ENCODE results near the gene GGN.
"Not testable (repeated sequence)": the region's sequence is repeated elsewhere in the genome, so short reads cannot be mapped to it uniquely, and the experiment has no call there.

GGN gene

GRCh38 chr19:38412491-38412890, 24.7 kb upstream of the GGN start:
- in situ Hi-C loops (cut with MboI; ENCODE audit: low sequenced_read_pairs, unreplicated experiment), result loop anchor here (25.0 kb wide), 1 partner anchor 225 kb away; the partner anchor contains the start of gene ACTN4
- TF ChIP-seq CTCF (IDR thresholded peaks at IDR 0.05; ENCODE audit: borderline replicate concordance, control extremely low read depth, extremely low read depth, insufficient read depth, missing control alignments), result no peak
- DNase-seq (ENCODE audit: low spot score), result no peak

GRCh38 chr19:38411898-38412297, 24.1 kb upstream of the GGN start:
- in situ Hi-C loops (cut with MboI; ENCODE audit: low sequenced_read_pairs, unreplicated experiment), result loop anchor here (25.0 kb wide), 1 partner anchor 225 kb away; the partner anchor contains the start of gene ACTN4
- not testable (repeated sequence) for DNase-seq (ENCODE audit: low spot score)

GRCh38 chr19:38411041-38411712, 23.3 kb upstream of the GGN start:
- no peak for DNase-seq (ENCODE audit: low spot score)
- in situ Hi-C loops (cut with MboI; ENCODE audit: low sequenced_read_pairs, unreplicated experiment), result loop anchor here (25.0 kb wide), 1 partner anchor 226 kb away; the partner anchor contains the start of gene ACTN4
- no peak for TF ChIP-seq CTCF (IDR thresholded peaks at IDR 0.05; ENCODE audit: borderline replicate concordance, control extremely low read depth, extremely low read depth, insufficient read depth, missing control alignments)

GRCh38 chr19:38410407-38410806, 22.6 kb upstream of the GGN start:
- in situ Hi-C loops (cut with MboI; ENCODE audit: low sequenced_read_pairs, unreplicated experiment), result loop anchor here (25.0 kb wide), 1 partner anchor 227 kb away; the partner anchor contains the start of gene ACTN4
- not testable (repeated sequence) for DNase-seq (ENCODE audit: low spot score)

- no peak for DNase-seq (ENCODE audit: low spot score)
- no peak for TF ChIP-seq CTCF (IDR thresholded peaks at IDR 0.05; ENCODE audit: borderline replicate concordance, control extremely low read depth, extremely low read depth, insufficient read depth, missing control alignments)
- in situ Hi-C loops (cut with MboI; ENCODE audit: low sequenced_read_pairs, unreplicated experiment), result loop anchor here (25.0 kb wide), 1 partner anchor 228 kb away; the partner anchor contains the start of gene ACTN4
These were observed 21.8 kb upstream of the GGN start for GRCh38 chr19:38409631-38410133.

- no peak for DNase-seq (ENCODE audit: low spot score)
- TF ChIP-seq CTCF (IDR thresholded peaks at IDR 0.05; ENCODE audit: borderline replicate concordance, control extremely low read depth, extremely low read depth, insufficient read depth, missing control alignments), result no peak
- in situ Hi-C loops (cut with MboI; ENCODE audit: low sequenced_read_pairs, unreplicated experiment), result loop anchor here (25.0 kb wide), 1 partner anchor 232 kb away; the partner anchor contains the start of gene ACTN4
These were observed 17.4 kb upstream of the GGN start for GRCh38 chr19:38405276-38405675.

- in situ Hi-C loops (cut with MboI; ENCODE audit: low sequenced_read_pairs, unreplicated experiment), result loop anchor here (25.0 kb wide), 1 partner anchor 232 kb away; the partner anchor contains the start of gene ACTN4
- no peak for TF ChIP-seq CTCF (IDR thresholded peaks at IDR 0.05; ENCODE audit: borderline replicate concordance, control extremely low read depth, extremely low read depth, insufficient read depth, missing control alignments)
- no peak for DNase-seq (ENCODE audit: low spot score)
These were observed 17.0 kb upstream of the GGN start for GRCh38 chr19:38404858-38405257.
